ENCODE measurements around the gene PAX7. TPM values are rescaled to one million over a fixed set of nuclear protein-coding genes. Genes with fewer than 3 reads are reported as not detected.
"Not testable (repeated sequence)": the region's sequence is repeated elsewhere in the genome, so short reads cannot be mapped to it uniquely, and the experiment has no call there.

Gene PAX7
- total RNA-seq, 1 donor from 2014 or later, result not detected

GRCh38 chr1:18724801-18725200, 94.2 kb downstream of the PAX7 start:
- DNase-seq (ENCODE audit: low read depth), result no peak

- DNase-seq (ENCODE audit: low read depth), result no peak
These were observed 94.7 kb downstream of the PAX7 start for GRCh38 chr1:18725231-18725895.

- no peak for DNase-seq (ENCODE audit: low read depth)
These were observed 95.7 kb downstream of the PAX7 start for GRCh38 chr1:18726368-18726767.

GRCh38 chr1:18727956-18728355, 97.3 kb downstream of the PAX7 start:
- DNase-seq (ENCODE audit: low read depth), result no peak

- no peak for DNase-seq (ENCODE audit: low read depth)
These were observed 99.7 kb downstream of the PAX7 start for GRCh38 chr1:18730321-18730720.

GRCh38 chr1:18731148-18731547, 100.5 kb downstream of the PAX7 start:
- DNase-seq (ENCODE audit: low read depth), result no peak

GRCh38 chr1:18731591-18732235, 101.1 kb downstream of the PAX7 start:
- DNase-seq (ENCODE audit: low read depth), result no peak

GRCh38 chr1:18732686-18733085, 102.0 kb downstream of the PAX7 start:
- DNase-seq (ENCODE audit: low read depth), result no peak

GRCh38 chr1:18734001-18734400, 103.4 kb downstream of the PAX7 start:
- DNase-seq (ENCODE audit: low read depth), result no peak

- no peak for DNase-seq (ENCODE audit: low read depth)
These were observed 104.0 kb downstream of the PAX7 start for GRCh38 chr1:18734461-18735223.

GRCh38 chr1:18735224-18735997, 104.8 kb downstream of the PAX7 start:
- no peak for DNase-seq (ENCODE audit: low read depth)

- no peak for DNase-seq (ENCODE audit: low read depth)
These were observed 106.3 kb downstream of the PAX7 start for GRCh38 chr1:18736958-18737357.

GRCh38 chr1:18738126-18738525, 107.5 kb downstream of the PAX7 start:
- no peak for DNase-seq (ENCODE audit: low read depth)

- DNase-seq (ENCODE audit: low read depth), result no peak
These were observed 108.0 kb downstream of the PAX7 start for GRCh38 chr1:18738617-18739016.

GRCh38 chr1:18739408-18739807, 108.8 kb downstream of the PAX7 start:
- DNase-seq (ENCODE audit: low read depth), result no peak

- DNase-seq (ENCODE audit: low read depth), result no peak
These were observed 109.3 kb downstream of the PAX7 start for GRCh38 chr1:18739897-18740296.

- DNase-seq (ENCODE audit: low read depth), result no peak
These were observed 110.0 kb downstream of the PAX7 start for GRCh38 chr1:18740617-18741016.

GRCh38 chr1:18743233-18743632, 112.6 kb downstream of the PAX7 start:
- DNase-seq (ENCODE audit: low read depth), result no peak

GRCh38 chr1:18744381-18744780, 113.7 kb downstream of the PAX7 start:
- not testable (repeated sequence) for DNase-seq (ENCODE audit: low read depth)

- no peak for DNase-seq (ENCODE audit: low read depth)
These were observed 116.3 kb downstream of the PAX7 start for GRCh38 chr1:18746981-18747380.

GRCh38 chr1:18747671-18748070, 117.0 kb downstream of the PAX7 start:
- no peak for DNase-seq (ENCODE audit: low read depth)

- DNase-seq (ENCODE audit: low read depth), result no peak
These were observed 117.8 kb downstream of the PAX7 start for GRCh38 chr1:18748435-18748834.

All from myocyte (in vitro differentiated cells).